ENCODE results near the gene DLK2. TPM values are rescaled to one million over a fixed set of nuclear protein-coding genes. Genes with fewer than 3 reads are reported as not detected.
A peak's percentile ranks its signal among the peaks of the same experiment; 100 is the strongest.

DLK2 gene
- total and polyA plus RNA-seq, 2 of the 13 experiments (the other 11 are each of a cell fraction or from before 2014, with no cell fraction given), result 1.2 to 3.8 TPM

DNA sequence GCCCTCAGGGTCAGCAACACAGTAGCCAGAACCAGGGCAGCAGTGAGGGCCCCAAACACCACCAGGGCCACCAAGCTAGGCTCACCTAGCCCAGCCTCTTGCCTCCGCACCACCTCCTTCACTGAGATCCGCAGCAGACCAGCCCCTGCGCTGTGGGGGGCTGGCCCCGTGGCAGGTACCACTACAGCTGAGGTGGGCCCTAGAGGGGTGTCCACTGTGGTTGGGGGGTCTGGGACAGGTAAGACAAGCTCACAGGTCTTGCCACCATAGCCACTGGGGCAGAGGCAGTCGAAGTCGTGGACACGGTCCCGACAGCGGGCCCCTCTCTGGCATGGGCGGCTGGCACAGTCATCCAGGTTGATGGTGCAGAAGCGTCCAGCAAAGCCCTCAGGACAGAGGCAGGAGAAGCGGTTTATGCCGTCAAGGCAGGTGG, 4.6 kb downstream of the DLK2 start:
- Histone ChIP-seq H3K9ac (ENCODE audit: insufficient read depth, low read depth, low read length) (no peak overlapping the region), H3K79me2 (ENCODE audit: insufficient read depth, low read length) (no peaks in the 10 kb centered on the region), H3K4me3 (replicated peaks in 1 of 3; ENCODE audit: insufficient read depth in 1 of 3, low read depth in 2 of 3, low read length in 3 of 3) (no peak overlapping the region), H3K9me3 (ENCODE audit: low read length) (no peaks in the 10 kb centered on the region), H2AFZ (ENCODE audit: low read length) (no peak overlapping the region), H3K27me3 (ENCODE audit: control insufficient read depth in 1 of 2, insufficient read depth in 2 of 2, low read length in 2 of 2) (no peaks in the 10 kb centered on the region), H3K4me1 (ENCODE audit: insufficient read depth, low read length) (peaks cover 7% of the 10 kb centered on the region), H3K36me3 (replicated peaks in 1 of 2; ENCODE audit: control insufficient read depth in 1 of 2, insufficient read depth in 2 of 2, low read length in 2 of 2) (peaks cover 18 to 32% of the 10 kb centered on the region in 2 experiments; a peak in 4 of 5 replicates), H3K27ac (ENCODE audit: extremely low read length, insufficient read depth, low read length) (no peak overlapping the region), H3K4me2 (ENCODE audit: low read depth, low read length) (no peak overlapping the region), H4K20me1 (ENCODE audit: insufficient read depth, low read length) (no peaks in the 10 kb centered on the region)
- FAIRE-seq (no peak), ATAC-seq (no peak), DNase-seq (ENCODE audit: low spot score) (no peak)
- CTCF ChIA-PET (ENCODE audit: low intra/inter-chr PET ratio, low total read pairs), result no interaction called here
- no peak for TF ChIP-seq ARNT2 (CRISPR knock-in tag; IDR thresholded peaks at IDR 0.05; ENCODE audit: low read depth)
- TF ChIP-seq ZEB1 (IDR thresholded peaks at IDR 0.05; ENCODE audit: insufficient replicate concordance, low read depth), result no peak
- TF ChIP-seq, protein P1, sequence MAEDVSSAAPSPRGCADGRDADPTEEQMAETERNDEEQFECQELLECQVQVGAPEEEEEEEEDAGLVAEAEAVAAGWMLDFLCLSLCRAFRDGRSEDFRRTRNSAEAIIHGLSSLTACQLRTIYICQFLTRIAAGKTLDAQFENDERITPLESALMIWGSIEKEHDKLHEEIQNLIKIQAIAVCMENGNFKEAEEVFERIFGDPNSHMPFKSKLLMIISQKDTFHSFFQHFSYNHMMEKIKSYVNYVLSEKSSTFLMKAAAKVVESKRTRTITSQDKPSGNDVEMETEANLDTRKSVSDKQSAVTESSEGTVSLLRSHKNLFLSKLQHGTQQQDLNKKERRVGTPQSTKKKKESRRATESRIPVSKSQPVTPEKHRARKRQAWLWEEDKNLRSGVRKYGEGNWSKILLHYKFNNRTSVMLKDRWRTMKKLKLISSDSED (CRISPR knock-in tag; IDR thresholded peaks at IDR 0.05), result no peak
- no peak for TF ChIP-seq POGZ (CRISPR knock-in tag; IDR thresholded peaks at IDR 0.05)
- peak; percentile 81 for TF ChIP-seq AGO2 (optimal IDR thresholded peaks at IDR 0.05; ENCODE audit: low read depth, low read length)
- TF ChIP-seq EZH2 (conservative IDR thresholded peaks at IDR 0.05; ENCODE audit: low read depth, low read length), result no peak
- no peak for TF ChIP-seq ZSCAN21 (CRISPR knock-in tag; IDR thresholded peaks at IDR 0.05; ENCODE audit: borderline replicate concordance)
- TF ChIP-seq HHEX (CRISPR knock-in tag; IDR thresholded peaks at IDR 0.05), result no peak
- TF ChIP-seq ZNF768 (CRISPR knock-in tag; IDR thresholded peaks at IDR 0.05), result 0 out of 2 replicates have a peak, but pooled peaks have one; percentile 23
- in situ Hi-C loops (cut with HindIII; ENCODE audit: extremely low pct_ligation_motif_present, low pct_unique_long_range_greater_than_20kb), result no loop called here
- POLR2A ChIA-PET, result no interaction called here
- BruUV-seq (replicated peaks), result no TSS peak
- WGBS (ENCODE audit: low lambda C conversion rate), result 87% methylated on average over 12 of the region's 13 CpGs
- intact Hi-C loops (cut with micrococcal nuclease; ENCODE audit: unreplicated experiment), result no loop called here
